Measurements from ENCODE around the gene MGMT. TPM values are rescaled to one million over a fixed set of nuclear protein-coding genes. Genes with fewer than 3 reads are reported as not detected.
"Not testable (repeated sequence)": the region's sequence is repeated elsewhere in the genome, so short reads cannot be mapped to it uniquely, and the experiment has no call there.

MGMT gene
- total RNA-seq, 1 donor from 2014 or later = 25.9 TPM

DNA sequence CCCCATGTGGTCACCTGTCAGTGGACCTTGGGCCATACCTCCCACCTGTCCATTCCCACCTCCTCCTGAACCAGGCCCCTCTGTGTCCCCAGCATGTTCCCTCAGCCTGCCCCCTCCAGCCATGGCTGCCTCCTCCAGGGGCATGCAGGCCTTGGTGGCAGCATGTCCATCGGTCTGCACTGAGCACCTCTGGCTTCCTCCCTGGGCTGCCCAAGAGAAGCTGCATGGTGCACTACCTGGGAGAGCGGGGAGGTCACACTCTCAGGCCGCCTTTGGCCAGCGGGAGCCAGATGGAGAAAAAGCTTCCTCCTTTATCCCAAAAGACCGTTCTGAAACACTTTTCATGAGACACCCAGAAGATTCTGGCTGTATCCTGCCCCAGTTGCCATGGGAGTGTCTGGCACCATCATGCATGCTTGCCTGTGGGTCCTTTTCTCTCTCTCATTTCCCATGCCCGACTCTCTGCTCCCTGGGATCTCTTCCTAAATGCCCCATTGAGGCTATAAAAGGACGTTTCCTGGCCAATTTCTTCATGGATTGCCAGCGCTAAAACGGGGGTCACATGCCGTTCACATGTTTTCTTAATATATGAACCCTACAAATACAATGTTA, 45.5 kb upstream of the MGMT start:
- no peak for DNase-seq (ENCODE audit: low spot score)
- Mint-ChIP-seq H3K4me1 (ENCODE audit: unreplicated experiment) (peaks cover 27% of the 10 kb centered on the region), H3K27ac (ENCODE audit: unreplicated experiment) (no peak overlapping the region), H3K4me3 (ENCODE audit: unreplicated experiment) (no peak overlapping the region), H3K27me3 (ENCODE audit: unreplicated experiment) (no peaks in the 10 kb centered on the region), H3K9me3 (ENCODE audit: unreplicated experiment) (no peaks in the 10 kb centered on the region), H3K36me3 (ENCODE audit: low read depth, unreplicated experiment) (no peaks in the 10 kb centered on the region)
- no peak for TF ChIP-seq CTCF (IDR thresholded peaks at IDR 0.05; ENCODE audit: unreplicated experiment)

DNA sequence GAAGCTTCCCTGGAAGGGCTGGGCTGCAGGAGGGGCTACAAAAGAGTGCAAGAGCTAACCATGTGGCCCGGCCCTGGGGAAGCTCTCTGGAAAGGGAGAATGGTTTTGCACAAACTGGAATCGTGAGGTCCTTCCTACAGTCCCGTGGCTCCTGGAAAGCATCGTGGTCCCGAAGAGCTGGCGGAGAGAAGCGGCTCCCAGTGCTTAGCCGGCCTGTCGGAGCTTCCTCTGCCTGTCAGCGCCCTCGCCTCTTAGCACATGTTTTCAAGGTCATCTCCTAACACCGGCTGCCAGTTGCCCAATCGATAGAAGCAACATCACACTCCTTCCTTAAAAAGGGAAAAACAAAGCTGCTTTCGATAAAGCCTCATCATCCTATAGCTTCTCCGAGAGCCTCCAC, 42.1 kb upstream of the MGMT start:
- DNase-seq (ENCODE audit: low spot score) = no peak
- Mint-ChIP-seq H3K36me3 (ENCODE audit: low read depth, unreplicated experiment) (no peaks in the 10 kb centered on the region), H3K27ac (ENCODE audit: unreplicated experiment) (no peak overlapping the region), H3K4me3 (ENCODE audit: unreplicated experiment) (no peak overlapping the region), H3K27me3 (ENCODE audit: unreplicated experiment) (no peaks in the 10 kb centered on the region), H3K9me3 (ENCODE audit: unreplicated experiment) (no peaks in the 10 kb centered on the region), H3K4me1 (ENCODE audit: unreplicated experiment) (peaks cover 20% of the 10 kb centered on the region)
- no peak for TF ChIP-seq CTCF (IDR thresholded peaks at IDR 0.05; ENCODE audit: unreplicated experiment)

GRCh38 chr10:129426606-129427005, 40.4 kb upstream of the MGMT start:
- Mint-ChIP-seq H3K36me3 (ENCODE audit: low read depth, unreplicated experiment) (no peaks in the 10 kb centered on the region), H3K27me3 (ENCODE audit: unreplicated experiment) (no peaks in the 10 kb centered on the region), H3K27ac (ENCODE audit: unreplicated experiment) (no peak overlapping the region), H3K4me3 (ENCODE audit: unreplicated experiment) (no peak overlapping the region), H3K9me3 (ENCODE audit: unreplicated experiment) (no peaks in the 10 kb centered on the region), H3K4me1 (ENCODE audit: unreplicated experiment) (peaks cover 20% of the 10 kb centered on the region)
- TF ChIP-seq CTCF (IDR thresholded peaks at IDR 0.05; ENCODE audit: unreplicated experiment) = no peak
- no peak for DNase-seq (ENCODE audit: low spot score)

- Mint-ChIP-seq H3K36me3 (ENCODE audit: low read depth, unreplicated experiment) (peaks cover 11% of the 10 kb centered on the region), H3K27me3 (ENCODE audit: unreplicated experiment) (peaks cover 2% of the 10 kb centered on the region), H3K27ac (ENCODE audit: unreplicated experiment) (no peak overlapping the region), H3K4me1 (ENCODE audit: unreplicated experiment) (peaks cover 14% of the 10 kb centered on the region), H3K4me3 (ENCODE audit: unreplicated experiment) (no peak overlapping the region), H3K9me3 (ENCODE audit: unreplicated experiment) (peaks cover 5% of the 10 kb centered on the region)
- no peak for TF ChIP-seq CTCF (IDR thresholded peaks at IDR 0.05; ENCODE audit: unreplicated experiment)
- no peak for DNase-seq (ENCODE audit: low spot score)
Measured at GRCh38 chr10:129433266-129433665, 33.8 kb upstream of the MGMT start.

DNA sequence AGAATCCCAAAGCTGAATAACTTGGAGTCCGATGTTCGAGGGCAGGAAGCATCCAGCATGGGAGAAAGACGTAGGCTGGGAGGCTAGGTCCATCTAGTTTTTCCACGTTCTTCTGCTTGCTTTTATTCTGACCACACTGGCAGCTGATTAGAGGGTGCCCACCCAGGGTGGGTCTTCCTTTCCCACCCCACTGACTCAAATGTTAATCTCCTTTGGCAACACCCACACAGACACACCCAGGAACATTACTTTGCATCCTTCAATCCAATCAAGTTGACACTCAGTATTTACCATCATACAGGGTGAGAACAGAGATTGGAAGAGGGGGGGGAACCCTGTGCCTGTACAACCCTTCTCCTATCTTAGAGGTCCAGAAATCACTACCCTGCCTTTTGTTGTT, 31.3 kb upstream of the MGMT start:
- DNase-seq (ENCODE audit: low spot score); H3K9me3 Mint-ChIP-seq (ENCODE audit: unreplicated experiment); H3K27ac Mint-ChIP-seq (ENCODE audit: unreplicated experiment); H3K27me3 Mint-ChIP-seq (ENCODE audit: unreplicated experiment); H3K4me3 Mint-ChIP-seq (ENCODE audit: unreplicated experiment): not testable (repeated sequence)
- Mint-ChIP-seq H3K4me1 (ENCODE audit: unreplicated experiment) (peaks cover 14% of the 10 kb centered on the region), H3K36me3 (ENCODE audit: low read depth, unreplicated experiment) (peaks cover 11% of the 10 kb centered on the region)
